HG02610 (cell line): ENCODE measurements around the gene STK25.
A peak's percentile ranks its signal among the peaks of the same experiment; 100 is the strongest.
"Not testable (repeated sequence)": the region's sequence is repeated elsewhere in the genome, so short reads cannot be mapped to it uniquely, and the experiment has no call there.

Experiments used
- ATAC-seq: cut with Tn5 transposase; IDR thresholded peaks from one replicate; pipeline ENCODE4 v1.9.1; 2021; ENCODE audit warnings: mild to moderate bottlenecking, moderate library complexity; ENCODE audit not compliant: unreplicated experiment

The STK25 gene

DNA sequence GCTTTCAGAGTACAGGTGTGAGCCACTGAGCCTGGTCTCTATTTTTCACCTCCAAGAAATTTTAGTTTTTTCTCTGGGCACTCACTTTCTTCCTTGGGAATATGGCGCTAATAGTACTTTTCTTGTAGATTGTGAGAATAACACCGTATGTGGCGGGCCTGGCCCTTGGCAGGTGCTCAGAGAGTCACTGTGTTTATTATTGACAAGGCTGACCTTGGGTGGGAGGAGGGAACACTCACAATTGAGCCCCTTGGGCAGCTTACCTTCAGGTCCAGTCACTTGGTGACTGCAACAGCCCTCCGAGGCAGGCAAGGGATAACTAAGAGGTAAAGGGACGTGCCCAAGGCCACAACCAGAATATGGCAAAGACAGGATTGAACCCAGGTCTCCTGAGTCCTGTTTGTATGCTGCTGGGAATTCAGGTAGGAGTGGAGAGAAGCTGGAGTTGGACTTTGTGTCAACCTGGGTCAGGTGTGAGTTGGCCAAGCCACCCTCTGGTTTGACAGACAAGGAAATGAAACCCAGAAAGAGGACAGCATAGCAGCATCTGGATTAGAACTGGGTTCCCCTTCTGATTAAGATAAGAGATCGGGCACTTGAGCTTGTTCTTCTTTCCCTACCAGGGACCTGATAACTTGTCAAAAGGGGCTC, 2.8 kb upstream of the STK25 start:
- no peak for ATAC-seq

DNA sequence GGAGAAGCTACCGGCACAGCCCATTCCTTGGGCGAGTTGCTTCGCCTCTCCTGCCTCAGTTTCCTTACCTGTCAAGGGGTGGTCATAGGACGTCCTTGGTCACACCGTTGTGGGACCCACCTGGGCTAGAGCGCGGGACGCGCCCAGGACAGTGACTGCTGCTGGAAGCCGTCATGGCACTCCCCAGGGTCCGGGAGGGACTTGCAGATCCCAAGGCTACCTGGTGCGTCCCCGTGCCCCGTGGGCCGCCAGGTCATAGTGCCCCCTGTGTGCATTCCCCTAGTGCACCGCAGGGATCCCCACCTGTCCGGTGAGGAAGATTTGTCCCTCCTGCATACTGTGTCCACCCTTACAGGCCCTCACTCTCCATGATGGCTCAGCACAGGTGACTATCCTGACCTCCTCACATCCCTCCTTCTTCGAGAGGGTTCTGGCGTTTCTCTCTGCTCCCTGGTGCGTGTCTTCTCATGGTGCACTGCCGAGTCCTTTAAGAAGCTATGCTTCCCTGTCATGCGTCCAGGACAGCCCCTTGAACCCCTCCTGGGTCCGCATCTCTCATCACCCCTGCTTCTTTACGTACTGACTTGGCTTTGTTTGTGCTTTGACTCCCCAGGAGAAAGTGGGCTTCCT, 886 bp upstream of the STK25 start:
- ATAC-seq, result no peak

DNA sequence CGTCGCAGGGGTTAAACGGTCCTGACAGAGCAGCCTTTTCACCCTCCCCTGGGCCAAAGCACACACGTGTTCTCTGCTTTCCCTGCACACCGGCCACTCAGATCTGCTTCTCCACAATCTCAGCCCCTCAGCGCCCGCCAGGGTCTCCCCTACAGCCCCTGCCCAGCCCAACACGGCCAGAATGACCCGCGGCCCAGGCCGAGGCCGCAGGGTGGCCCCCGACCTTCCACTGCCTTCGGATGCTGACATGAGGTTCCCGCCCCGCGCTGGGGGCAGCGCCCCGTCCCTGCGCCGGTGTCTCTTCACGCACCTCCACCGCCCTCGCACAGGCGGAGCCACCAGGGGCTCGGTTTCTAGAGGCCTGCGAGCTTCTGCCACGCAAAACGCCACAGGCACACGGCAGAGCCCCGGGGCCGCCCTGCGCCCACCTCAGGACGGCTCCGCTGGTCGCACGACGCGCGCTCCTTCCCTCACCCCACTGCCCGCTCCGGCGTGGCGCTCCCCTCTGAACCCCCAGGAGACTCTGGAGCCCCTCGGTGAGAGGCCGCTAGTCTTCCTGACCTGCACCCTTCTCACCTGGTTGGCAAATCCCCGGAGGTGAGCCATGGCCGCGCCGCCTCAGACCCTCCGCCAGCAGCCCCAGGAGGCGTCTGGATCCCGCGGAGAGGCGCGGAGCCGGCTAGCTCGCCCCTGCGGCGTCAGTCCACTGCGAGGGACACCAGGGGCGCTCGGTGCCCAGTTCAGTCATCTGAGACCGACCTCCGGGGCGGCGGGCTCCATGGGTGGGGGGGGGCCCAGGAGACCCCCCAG, 749 bp downstream of the STK25 start:
- peak; percentile 1 for ATAC-seq

DNA sequence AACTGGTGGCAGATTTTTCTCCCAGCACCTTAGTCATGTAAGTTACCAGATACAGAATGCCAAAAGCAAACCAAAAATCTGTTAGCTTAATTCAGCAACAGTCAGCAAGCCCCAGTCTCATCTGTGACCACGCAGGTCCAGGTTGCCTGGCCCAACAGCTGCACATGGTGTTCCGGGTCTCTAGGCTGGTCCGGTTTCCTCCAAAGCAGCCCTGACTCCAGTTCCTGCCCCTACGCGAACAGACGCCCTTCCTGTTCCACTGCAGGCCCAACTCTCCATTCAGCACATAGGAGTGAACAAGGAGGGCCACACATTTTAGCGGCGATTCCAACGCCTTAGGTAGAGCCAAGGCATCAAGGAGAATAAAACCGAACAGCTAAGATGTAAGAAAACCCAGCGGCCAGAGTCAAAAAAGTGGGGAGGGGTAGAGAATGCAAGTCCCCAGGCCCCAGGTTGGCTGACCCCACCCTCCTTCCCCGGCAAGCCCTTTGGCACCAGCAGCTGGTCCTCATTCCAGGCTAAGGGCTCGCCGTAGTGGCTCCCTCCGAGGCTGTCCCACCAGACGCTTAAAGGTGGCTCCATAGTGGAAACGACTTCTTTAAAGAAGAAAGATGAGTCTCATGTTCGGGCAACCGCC, 1.5 kb downstream of the STK25 start:
- ATAC-seq, result no peak

DNA sequence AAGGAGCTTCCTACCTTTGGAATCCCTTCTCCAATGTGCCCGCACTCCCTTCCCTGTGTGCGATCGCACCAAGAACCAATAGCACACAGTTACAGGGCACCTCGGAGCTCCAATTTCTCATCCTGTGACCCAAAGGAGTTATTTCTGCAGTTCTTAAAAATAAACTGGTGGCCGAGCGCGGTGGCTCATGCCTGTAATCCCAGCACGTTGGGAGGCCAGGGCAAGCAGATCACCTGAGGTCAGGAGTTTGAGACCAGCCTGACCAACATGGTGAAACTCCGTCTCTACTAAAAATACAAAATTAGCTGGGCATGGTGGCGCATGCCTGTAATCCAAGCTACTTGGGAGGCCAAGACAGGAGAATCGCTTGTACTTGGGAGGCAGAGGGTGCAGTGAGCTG, 2.1 kb downstream of the STK25 start:
- ATAC-seq, result not testable (repeated sequence)

DNA sequence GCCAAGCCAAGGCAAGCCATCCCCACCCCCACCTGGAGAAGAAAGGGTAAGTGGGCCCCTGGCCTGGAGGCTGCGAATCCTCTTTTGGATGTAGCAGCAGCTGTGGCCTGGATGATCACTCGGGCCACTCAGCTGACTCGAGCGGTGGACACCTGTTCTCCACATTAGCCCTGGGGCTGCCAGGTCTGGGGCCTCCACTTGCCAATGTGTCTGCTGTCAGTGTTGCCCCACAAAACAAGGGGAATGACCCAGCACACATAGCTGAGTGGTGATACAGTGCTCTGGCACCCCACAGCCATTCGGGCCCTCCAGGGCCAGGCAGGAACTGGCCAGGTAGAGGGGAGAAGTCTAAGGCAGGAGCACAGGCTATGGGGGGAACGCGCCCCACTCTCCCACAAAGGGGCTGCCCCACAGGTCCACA, 2.6 kb downstream of the STK25 start:
- no peak for ATAC-seq

DNA sequence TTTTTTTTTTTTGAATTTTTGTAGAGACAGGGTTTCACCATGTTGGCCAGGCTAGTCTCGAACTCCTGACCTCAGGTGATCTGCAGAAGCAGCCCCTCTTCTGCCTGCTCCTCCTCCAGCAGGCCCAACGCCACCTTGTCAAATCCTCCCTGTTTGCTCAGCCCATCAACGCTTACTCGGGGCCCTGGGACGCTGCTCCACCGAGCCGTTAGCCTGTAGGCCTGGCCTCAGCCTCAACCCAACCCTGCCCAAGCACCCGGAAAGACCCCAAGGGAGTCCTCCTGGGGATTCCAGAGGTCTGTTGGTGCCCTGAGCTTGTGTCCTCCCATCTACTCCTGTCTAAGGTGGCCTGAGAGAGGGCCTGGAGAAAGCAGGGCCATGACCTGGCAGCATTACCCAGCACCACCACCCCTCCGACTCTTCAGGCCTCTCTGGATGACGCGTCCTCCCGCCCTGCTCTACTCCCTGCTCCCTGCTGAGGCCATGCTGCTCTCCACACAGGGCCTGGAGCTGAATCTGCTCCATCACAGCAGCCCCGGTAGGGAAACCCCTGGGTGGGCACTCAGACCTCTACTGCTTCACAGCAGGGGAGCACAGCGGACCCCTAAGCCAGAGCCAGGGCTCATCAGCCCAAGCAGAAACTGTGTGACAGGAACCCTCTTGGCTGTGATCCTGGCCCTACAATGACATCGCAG, 3.2 kb downstream of the STK25 start:
- ATAC-seq, result no peak

DNA sequence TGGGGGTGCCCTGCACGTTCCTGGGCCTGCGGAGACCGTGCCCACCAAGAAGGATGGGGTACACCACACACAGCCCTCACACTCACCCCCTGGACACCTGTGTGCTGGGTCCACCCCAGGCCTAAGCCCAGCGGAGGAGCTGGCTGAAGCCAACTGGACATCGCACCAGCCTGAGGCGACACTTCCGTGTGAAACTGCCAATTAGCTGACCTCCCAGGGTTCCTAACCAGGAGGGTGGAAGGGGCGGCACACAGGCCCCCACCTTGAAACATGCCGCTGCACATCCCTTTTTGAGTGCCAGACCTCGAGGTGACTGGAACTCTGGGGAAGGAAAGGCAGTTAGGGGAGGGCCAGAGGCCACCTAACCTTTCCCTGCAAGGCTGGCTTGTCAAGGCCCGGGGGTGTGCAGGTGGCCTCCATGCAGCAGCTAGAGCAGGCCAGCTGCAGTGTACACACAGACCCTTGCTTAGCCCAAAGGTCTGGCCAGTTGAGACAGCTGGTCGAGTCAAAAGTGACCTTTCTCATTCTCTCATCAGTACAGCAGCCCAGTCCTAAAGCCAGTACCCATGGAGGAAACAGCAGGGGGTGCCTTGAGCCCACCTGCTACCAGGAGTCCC, 4.5 kb downstream of the STK25 start:
- ATAC-seq, result no peak

DNA sequence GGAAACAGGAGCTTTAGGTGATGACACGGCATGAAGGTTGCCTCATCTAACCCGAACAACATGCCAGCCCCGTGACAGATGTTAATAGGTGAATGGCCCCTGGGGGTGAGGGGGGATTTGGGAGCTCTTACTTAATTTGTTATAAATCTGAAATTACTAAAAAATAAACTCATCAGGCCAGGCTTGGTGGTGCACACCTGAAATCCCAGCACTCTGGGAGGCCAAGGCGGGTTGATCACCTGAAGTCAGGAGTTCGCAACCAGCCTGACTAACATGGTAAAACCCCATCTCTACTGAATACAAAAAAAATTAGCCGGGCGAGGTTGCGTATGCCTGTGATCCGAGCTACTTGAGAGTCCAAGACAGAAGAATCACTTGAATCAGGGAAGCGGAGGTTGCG, 6.1 kb downstream of the STK25 start:
- ATAC-seq, result no peak

DNA sequence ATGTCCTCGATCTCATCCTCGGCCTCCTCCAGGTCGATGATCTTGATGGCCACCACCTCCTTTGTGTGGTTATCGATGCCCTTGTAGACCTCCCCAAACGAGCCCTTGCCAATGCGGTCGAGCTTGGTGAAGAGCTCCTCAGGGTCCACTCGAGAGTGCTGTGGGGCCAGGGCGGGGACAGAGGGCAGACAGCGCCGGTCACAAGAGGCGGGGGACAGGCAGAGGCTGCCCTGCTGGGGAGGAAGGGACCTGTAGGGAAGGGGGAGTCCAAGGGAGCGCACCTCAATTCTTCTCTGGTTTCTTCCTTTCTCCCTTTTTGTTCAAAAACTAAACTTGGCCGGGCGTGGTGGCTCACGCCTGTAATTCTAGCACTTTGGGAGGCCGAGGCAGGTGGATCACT, 6.8 kb downstream of the STK25 start:
- ATAC-seq, result no peak

DNA sequence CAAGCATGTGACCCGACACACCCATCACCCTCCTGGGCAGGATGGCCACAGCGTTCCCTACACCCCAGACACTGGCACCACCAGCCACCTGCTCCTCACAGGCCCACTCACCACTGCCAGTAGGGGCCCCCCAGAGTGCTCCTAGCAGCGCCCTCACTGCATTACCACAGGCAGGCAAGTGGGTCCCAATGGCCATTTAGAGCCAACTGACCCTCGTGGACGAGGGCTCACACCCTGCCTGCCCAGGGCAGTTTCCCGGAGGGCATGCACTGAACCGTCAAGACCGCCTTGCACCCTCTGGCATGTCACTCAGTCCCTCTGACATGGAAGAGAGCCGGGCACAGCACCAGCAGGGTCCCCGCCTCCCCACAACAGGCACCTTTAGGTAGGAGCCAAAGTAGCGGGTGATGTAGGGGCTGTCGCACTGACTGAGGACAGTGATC, 7.3 kb downstream of the STK25 start:
- no peak for ATAC-seq

DNA sequence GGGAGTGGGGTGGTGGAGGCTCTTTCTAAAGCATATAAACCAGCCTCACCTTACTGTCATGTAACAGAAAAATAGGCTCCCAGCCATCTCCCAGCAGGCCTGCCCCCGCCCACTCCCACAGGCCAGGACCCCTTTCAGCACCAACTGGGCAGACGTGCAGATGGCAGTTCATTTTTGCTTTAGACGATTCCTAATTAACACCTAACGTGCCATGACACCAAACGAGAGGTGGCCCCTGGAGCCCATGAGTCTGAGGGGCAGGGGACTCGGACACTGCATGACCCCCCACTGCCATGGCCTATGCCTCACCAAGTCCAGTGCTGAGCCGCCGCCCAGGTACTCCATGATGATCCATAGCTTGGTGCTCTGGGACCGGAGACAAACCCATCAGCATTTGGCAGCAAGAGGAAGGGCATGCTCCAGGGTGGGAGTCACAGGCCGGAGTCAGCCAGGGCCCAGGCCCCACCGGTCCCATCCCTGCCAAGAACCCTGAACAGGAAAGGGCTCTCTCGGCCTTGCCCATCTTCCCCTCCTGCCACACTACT, 7.9 kb downstream of the STK25 start:
- no peak for ATAC-seq

DNA sequence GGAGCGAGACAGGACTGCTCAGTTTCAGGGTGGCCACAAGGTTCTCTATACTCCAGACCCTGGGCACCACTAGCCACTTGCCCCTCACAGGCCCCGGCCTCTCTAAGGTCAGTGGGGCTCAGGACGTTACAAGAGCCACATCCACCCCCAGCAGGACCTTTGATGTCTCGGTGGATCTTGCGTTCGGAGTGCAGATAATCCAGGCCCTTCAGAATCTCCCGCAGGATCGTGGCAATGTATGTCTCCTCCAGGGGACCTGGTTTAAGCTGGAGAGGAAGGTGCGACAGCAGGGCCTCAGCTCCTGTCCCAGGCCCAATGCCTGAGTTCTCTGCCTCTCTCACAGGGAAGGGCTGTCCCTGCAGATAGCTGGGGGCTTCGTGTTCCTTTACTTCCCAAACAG, 8.4 kb downstream of the STK25 start:
- no peak for ATAC-seq

DNA sequence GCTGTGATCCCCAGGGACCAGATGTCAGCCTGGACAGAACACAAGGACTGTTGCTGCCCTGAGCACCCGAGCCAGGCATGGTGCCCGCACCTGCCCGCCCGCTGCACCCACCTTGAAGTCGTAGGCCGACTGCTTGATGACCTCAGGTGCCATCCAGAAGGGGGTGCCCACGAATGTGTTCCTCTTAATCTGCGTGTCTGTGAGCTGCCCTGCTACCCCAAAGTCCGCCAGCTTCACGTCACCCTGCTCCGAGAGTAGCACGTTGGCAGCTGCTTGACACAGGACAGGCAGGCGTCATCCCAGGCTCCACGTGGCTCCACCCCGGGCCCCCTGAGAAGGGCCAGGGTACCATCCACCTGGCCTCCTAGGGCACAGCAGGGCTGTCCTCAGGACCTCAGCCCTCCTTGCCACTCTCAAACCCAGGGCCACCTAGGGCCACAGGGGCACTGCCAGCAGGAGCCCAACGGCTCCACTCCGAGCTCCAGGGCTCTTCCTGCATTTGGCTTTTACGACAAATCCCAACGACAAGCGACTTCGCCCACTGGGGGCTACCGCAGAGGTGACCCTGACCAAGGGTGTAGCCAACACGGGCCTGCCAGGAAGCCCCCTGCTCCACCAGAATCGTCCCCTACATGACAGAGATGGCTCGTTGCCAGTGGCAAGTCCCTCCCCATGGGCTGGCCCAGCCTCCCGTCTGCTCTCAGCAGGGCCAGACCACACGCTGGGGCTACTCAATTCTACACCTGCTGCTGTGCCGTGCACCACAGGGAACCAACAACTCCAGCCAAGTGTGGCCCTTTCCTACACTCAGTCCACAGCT, 9.0 kb downstream of the STK25 start:
- no peak for ATAC-seq

DNA sequence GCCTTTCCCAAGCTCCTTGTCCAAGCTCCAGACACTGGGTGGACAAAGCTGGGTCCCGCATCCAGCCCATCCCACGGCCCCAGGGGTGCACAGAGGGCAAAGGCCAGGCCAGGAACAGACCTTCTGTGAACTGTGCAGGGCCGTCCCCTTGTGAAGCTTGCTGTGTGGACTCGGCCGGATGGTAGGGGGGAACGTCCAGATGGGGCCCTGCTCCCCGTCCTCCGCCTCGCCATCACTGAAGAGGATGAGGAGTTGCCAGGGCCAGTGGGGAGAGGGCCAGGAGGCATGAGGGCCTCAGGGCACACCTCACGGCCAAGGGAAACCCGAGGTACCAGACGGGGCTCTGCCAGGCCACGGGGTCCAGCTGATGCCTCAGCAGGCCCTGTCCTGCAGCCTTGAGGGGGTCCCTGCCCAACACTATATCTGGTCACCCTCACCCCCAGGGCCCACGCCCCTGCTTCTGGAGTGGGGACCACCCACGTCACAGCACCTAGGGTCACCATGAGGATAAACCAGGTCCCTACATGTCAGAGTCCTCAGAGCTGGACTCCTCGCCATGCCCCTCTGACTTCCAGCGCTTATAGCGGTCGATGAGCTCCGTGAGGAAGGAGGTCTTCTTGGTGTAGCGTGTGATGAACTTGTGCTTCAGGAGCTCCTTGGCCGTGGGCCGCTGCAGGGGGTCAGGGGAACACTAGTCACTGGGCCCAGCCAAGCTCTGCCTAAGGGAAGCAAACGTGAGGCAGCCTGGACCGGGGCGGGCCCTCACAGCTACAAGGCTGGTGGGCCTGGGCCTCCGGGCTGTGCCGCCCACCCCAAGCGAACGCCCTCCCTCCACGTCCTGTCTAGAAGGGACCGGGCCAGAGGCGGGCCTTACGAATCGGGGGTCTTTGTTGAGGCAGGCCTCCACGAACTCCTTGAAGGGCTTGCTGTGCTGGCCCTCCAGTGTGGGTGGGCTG, 10.0 kb downstream of the STK25 start:
- ATAC-seq, result no peak

DNA sequence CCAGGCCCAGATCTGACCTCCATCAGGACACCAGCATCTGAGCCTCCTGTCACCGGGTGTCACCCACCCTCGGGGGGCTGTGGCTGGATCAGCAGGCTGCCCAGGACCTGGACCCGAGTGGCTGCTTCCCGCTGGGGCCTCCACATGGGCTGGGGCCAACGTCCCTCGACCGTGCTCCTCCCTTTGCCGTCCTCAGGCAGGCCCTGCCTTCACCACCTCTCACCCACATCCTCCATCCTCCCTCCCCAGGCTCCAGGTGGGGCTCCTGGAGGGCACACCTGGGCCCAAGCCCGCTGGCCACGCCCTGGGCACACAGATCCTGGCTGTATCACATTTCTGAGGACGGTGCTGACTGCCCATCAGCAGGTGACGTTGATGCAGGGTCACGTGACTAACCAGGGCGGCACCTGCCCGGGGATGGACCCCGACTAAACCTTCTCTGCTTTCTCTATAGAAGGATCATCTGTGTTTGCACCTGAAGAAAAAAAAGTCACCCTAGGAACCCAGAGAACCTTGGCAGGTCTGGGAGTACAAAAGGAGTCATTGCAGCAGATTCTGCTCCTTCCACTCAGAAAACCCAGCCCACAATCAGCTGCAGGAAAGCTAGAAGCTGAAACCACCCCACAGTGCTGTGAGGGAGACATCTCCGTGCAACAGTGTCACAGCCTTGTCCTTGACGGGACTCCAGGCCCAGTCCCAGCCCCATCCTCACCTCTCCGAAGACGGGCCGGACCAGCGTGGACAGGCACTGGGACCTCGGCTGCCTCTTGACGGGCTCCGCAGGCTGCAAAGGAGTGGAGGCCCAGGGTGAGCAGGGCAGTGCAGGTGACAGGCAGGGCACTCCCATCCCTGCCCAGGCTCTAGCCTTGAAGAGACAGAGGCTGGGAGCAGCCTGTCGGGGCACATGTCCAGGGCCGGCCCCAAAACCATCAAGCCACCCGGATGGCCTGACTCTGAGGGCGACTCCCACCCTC, 11.2 kb downstream of the STK25 start:
- ATAC-seq, result no peak
